ENCODE results near the gene GRHL3. TPM values are rescaled to one million over a fixed set of nuclear protein-coding genes. Genes with fewer than 3 reads are reported as not detected.

The GRHL3 gene
- total and polyA plus RNA-seq, 4 donors = 0.23 to 0.95 (median 0.35) TPM

DNA sequence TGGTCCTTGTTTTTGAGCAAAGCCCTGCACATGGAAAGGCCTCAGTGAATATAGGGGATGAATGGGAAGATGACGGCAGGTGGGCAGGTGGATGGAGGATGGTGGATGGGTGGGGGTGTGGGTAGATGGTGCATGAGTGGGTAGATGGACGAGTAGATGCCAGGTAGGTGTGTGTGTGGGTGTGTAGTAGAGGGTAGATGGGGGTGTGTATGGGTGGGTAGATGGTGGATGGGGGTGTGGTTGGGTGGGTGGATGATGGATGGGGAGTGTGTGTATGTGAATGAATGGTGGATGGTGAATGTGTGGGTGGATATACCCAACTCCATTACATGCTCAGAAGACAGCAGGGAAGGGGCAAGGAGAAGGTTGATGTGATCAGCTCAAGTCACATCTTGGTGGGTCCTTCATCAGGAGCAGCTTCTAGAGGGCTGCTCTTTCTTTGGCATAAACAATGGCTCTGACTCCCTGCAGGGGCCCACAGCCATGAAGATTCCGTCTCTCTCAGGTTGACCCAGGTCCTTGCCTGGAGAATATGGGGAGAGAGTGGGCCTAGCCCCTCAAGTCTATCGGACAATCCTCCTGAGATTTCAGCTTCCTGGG lies 34.2 kb downstream of the GRHL3 start:
- 93 to 96% methylated on average over 4 of the region's 4 CpGs for WGBS, 2 donors
- DNase-seq (no peak), ATAC-seq (ENCODE audit: insufficient read depth, low FRiP score) (no peak)
- H3K4me1 ChIP-seq (ENCODE audit: control insufficient read depth in 5 of 5, insufficient read depth in 5 of 5, low read length in 5 of 5) = no peaks in the 10 kb centered on the region
- TF ChIP-seq, protein P1, sequence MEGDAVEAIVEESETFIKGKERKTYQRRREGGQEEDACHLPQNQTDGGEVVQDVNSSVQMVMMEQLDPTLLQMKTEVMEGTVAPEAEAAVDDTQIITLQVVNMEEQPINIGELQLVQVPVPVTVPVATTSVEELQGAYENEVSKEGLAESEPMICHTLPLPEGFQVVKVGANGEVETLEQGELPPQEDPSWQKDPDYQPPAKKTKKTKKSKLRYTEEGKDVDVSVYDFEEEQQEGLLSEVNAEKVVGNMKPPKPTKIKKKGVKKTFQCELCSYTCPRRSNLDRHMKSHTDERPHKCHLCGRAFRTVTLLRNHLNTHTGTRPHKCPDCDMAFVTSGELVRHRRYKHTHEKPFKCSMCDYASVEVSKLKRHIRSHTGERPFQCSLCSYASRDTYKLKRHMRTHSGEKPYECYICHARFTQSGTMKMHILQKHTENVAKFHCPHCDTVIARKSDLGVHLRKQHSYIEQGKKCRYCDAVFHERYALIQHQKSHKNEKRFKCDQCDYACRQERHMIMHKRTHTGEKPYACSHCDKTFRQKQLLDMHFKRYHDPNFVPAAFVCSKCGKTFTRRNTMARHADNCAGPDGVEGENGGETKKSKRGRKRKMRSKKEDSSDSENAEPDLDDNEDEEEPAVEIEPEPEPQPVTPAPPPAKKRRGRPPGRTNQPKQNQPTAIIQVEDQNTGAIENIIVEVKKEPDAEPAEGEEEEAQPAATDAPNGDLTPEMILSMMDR (IDR thresholded peaks at IDR 0.05; ENCODE audit: control extremely low read depth, extremely low read depth) = no peak
- no peaks in the 10 kb centered on the region for H3K27me3 ChIP-seq (ENCODE audit: control insufficient read depth in 3 of 3, insufficient read depth in 3 of 3, low read length in 2 of 3)
- H3K9ac ChIP-seq (ENCODE audit: insufficient read depth in 1 of 2, low read length in 2 of 2) = no peak overlapping the region
- H3K9me3 ChIP-seq (ENCODE audit: control insufficient read depth in 4 of 4, insufficient read depth in 3 of 4, low read length in 3 of 4) = no peaks in the 10 kb centered on the region
- peaks cover 0 to 5% (median 0%) of the 10 kb centered on the region in 4 donors for H3K36me3 ChIP-seq (ENCODE audit: control insufficient read depth in 4 of 4, insufficient read depth in 4 of 4, low read length in 4 of 4)
- H3K27ac ChIP-seq (ENCODE audit: low read depth in 1 of 2, low read length in 1 of 2) = no peak overlapping the region
- no peak overlapping the region for H3K4me3 ChIP-seq

DNA sequence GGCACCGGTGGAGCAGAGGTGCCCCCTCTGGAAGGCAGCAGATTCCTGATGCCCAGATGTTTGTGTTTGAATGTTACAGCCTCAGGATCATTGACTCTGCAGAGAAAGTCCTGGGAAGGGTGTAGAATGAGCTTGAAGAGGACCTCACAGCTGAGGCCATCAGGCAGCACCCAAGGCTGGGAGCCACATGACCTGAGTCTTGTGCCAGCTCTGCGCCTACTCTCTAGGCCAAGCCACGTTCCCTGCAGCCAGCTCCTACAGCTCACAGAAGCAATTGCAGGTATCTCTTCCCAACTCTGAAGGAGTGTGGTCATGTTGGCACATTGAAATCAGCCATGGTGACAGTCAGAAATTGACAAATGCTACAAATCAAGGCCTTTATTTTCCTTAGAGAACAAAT lies 36.3 kb downstream of the GRHL3 start:
- TF ChIP-seq, protein P1 (IDR thresholded peaks at IDR 0.05; ENCODE audit: control extremely low read depth, extremely low read depth) = no peak
- no peaks in the 10 kb centered on the region for H3K4me1 ChIP-seq (ENCODE audit: control insufficient read depth in 5 of 5, insufficient read depth in 5 of 5, low read length in 5 of 5)
- no peak for DNase-seq
- 81 to 83% methylated on average over 3 of the region's 3 CpGs for WGBS, 2 donors
- ATAC-seq (ENCODE audit: insufficient read depth, low FRiP score) = no peak
- no peak overlapping the region for H3K9ac ChIP-seq (ENCODE audit: insufficient read depth in 1 of 2, low read length in 2 of 2)
- H3K9me3 ChIP-seq (ENCODE audit: control insufficient read depth in 4 of 4, insufficient read depth in 3 of 4, low read length in 3 of 4) = no peaks in the 10 kb centered on the region
- no peak overlapping the region for H3K4me3 ChIP-seq
- no peaks in the 10 kb centered on the region for H3K27me3 ChIP-seq (ENCODE audit: control insufficient read depth in 3 of 3, insufficient read depth in 3 of 3, low read length in 2 of 3)
- peaks cover 0 to 13% (median 0%) of the 10 kb centered on the region in 4 donors for H3K36me3 ChIP-seq (ENCODE audit: control insufficient read depth in 4 of 4, insufficient read depth in 4 of 4, low read length in 4 of 4)
- no peak overlapping the region for H3K27ac ChIP-seq (ENCODE audit: low read depth in 1 of 2, low read length in 1 of 2)

DNA sequence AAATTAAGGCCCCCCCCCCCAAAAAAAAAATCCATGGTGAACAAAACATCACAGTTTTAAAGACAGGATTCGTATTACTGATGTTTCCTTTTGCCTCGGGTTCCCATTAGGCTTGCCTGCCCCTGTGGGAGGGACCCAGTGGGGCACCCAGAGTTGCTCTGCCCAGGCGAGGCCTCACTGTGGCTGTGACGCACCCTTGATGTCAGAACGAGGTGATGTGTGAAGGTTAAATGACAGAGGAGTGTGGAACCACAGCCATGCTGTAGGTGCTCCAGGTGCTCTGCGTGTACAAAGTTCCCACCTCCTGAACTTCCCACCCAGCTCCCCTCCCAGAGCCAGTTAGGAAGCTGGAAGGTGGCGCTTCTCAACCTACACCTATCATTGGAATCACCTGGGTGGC lies 37.9 kb downstream of the GRHL3 start:
- H3K9ac ChIP-seq (ENCODE audit: insufficient read depth in 1 of 2, low read length in 2 of 2) = no peak overlapping the region
- H3K4me3 ChIP-seq = no peak overlapping the region
- WGBS, 2 donors = 94 to 95% methylated on average over 7 of the region's 7 CpGs
- ATAC-seq (ENCODE audit: insufficient read depth, low FRiP score) (no peak), DNase-seq (no peak)
- H3K9me3 ChIP-seq (ENCODE audit: control insufficient read depth in 4 of 4, insufficient read depth in 3 of 4, low read length in 3 of 4) = no peaks in the 10 kb centered on the region
- H3K27ac ChIP-seq (ENCODE audit: low read depth in 1 of 2, low read length in 1 of 2) = no peak overlapping the region
- TF ChIP-seq, protein P1 (IDR thresholded peaks at IDR 0.05; ENCODE audit: control extremely low read depth, extremely low read depth) = no peak
- H3K27me3 ChIP-seq (ENCODE audit: control insufficient read depth in 3 of 3, insufficient read depth in 3 of 3, low read length in 2 of 3) = no peaks in the 10 kb centered on the region
- H3K4me1 ChIP-seq (ENCODE audit: control insufficient read depth in 5 of 5, insufficient read depth in 5 of 5, low read length in 5 of 5) = no peaks in the 10 kb centered on the region
- peaks cover 0 to 13% (median 0%) of the 10 kb centered on the region in 4 donors for H3K36me3 ChIP-seq (ENCODE audit: control insufficient read depth in 4 of 4, insufficient read depth in 4 of 4, low read length in 4 of 4)

DNA sequence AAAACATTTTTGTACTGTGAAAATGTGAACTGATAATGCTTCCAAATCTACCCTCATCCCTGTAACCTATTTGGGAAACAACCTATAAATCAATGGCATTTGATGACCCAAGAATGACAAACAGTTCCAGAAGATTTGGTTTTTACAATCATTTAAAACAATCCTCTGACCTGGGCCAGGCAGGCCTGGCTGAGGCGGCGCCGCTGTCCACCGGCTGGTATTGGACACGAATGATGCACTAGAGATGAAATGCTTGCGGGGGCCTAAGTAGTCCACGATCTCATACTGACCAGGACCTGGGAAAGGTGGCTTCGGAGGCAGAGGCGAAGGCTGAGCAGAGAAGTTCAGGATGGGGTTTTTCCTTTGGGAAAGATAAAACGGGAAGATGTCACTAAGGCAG lies 41.5 kb downstream of the GRHL3 start:
- TF ChIP-seq, protein P1 (IDR thresholded peaks at IDR 0.05; ENCODE audit: control extremely low read depth, extremely low read depth) = no peak
- ATAC-seq (ENCODE audit: insufficient read depth, low FRiP score) = no peak
- no peak overlapping the region for H3K9ac ChIP-seq (ENCODE audit: insufficient read depth in 1 of 2, low read length in 2 of 2)
- peaks cover 0 to 11% (median 0%) of the 10 kb centered on the region in 5 donors for H3K4me1 ChIP-seq (ENCODE audit: control insufficient read depth in 5 of 5, insufficient read depth in 5 of 5, low read length in 5 of 5)
- H3K27ac ChIP-seq (ENCODE audit: low read depth in 1 of 2, low read length in 1 of 2) = no peak overlapping the region
- peaks cover 0 to 13% (median 0%) of the 10 kb centered on the region in 4 donors for H3K36me3 ChIP-seq (ENCODE audit: control insufficient read depth in 4 of 4, insufficient read depth in 4 of 4, low read length in 4 of 4)
- no peaks in the 10 kb centered on the region for H3K27me3 ChIP-seq (ENCODE audit: control insufficient read depth in 3 of 3, insufficient read depth in 3 of 3, low read length in 2 of 3)
- H3K4me3 ChIP-seq = no peak overlapping the region
- 98% methylated on average over 10 of the region's 10 CpGs for WGBS, 2 donors
- H3K9me3 ChIP-seq (ENCODE audit: control insufficient read depth in 4 of 4, insufficient read depth in 3 of 4, low read length in 3 of 4) = no peaks in the 10 kb centered on the region
- no peak for DNase-seq
